Measurements from ENCODE around the gene LHB.

- TF ChIP-seq, protein P1, sequence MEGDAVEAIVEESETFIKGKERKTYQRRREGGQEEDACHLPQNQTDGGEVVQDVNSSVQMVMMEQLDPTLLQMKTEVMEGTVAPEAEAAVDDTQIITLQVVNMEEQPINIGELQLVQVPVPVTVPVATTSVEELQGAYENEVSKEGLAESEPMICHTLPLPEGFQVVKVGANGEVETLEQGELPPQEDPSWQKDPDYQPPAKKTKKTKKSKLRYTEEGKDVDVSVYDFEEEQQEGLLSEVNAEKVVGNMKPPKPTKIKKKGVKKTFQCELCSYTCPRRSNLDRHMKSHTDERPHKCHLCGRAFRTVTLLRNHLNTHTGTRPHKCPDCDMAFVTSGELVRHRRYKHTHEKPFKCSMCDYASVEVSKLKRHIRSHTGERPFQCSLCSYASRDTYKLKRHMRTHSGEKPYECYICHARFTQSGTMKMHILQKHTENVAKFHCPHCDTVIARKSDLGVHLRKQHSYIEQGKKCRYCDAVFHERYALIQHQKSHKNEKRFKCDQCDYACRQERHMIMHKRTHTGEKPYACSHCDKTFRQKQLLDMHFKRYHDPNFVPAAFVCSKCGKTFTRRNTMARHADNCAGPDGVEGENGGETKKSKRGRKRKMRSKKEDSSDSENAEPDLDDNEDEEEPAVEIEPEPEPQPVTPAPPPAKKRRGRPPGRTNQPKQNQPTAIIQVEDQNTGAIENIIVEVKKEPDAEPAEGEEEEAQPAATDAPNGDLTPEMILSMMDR (conservative IDR thresholded peaks at IDR 0.05; ENCODE audit: low read length), result no peak
- TF ChIP-seq EZH2phosphoT487 (IDR thresholded peaks at IDR 0.05; ENCODE audit: borderline replicate concordance), result no peak
Observed at GRCh38 chr19:48991011-48991609, 25.8 kb downstream of the LHB start.
